ENCODE data around the gene TUBA3E. TPM values are rescaled to one million over a fixed set of nuclear protein-coding genes. Genes with fewer than 3 reads are reported as not detected.
"Not testable (repeated sequence)": the region's sequence is repeated elsewhere in the genome, so short reads cannot be mapped to it uniquely, and the experiment has no call there.

The TUBA3E gene
- total RNA-seq, 1 experiment from 2014 or later: not detected

- DNase-seq (ENCODE audit: low read depth): not testable (repeated sequence)
These were observed 35.8 kb downstream of the TUBA3E start for GRCh38 chr2:130162486-130162885.

DNA sequence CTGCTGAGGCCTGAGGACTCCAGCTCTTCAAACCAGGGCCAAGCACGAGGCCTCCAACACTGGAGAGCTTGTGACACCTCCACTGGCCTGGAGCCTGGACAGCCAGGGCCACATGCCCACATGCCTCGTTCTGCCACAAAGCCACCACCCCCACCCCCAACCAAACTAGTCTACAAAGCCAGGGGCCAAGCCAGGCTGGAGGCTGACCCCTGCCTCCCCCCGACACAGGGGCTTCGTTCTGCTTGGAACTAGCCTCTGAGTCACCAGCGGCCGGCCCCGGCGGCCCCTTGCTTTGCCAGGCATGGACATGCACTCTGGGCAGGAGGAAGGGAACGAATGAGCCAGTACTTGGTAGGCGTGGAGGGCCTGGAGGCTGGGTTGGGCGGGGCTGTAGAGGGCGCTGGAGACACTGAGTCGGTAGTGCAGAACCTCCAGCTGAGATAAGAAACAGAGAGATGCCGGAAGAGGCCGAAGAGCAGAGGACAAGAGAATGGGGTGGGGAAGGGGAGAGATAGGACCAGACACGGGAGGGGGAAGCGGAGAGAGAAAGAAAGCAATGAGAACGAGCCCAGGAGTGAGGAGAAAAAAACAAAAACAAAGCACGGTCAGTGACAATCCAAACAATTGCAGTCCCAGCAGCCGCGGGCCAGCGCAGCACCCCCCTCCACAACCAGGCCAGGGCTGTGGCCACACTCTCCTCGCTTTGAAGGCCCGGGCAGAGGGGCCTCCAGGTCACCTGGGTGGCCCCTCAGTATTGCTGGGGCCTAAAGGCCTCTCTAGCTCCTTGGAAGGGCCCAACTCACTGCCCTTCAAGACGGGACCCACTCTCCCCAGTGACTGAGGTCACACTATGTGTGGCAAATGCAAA lies 37.2 kb downstream of the TUBA3E start:
- not testable (repeated sequence) for DNase-seq (ENCODE audit: low read depth)

DNA sequence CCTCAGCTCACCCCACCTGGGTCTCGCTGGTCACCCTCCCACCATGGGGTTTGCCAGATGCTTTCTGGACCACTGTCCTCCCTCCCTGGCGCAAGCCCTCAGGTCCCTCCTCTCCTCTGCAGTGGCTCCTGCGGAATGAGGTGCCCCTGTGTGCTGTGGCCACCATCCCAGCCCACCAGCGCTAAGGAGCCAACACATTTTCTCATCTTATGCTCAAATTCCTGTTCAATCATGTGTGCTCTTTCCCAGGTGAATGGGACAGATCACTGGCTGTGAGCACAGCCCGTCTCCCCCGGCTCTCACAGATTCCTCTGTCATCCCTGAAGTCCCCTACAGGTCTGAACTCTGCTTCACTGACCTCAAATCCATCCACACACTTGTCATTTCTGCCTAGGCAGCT lies 38.1 kb downstream of the TUBA3E start:
- DNase-seq (ENCODE audit: low read depth): no peak

DNA sequence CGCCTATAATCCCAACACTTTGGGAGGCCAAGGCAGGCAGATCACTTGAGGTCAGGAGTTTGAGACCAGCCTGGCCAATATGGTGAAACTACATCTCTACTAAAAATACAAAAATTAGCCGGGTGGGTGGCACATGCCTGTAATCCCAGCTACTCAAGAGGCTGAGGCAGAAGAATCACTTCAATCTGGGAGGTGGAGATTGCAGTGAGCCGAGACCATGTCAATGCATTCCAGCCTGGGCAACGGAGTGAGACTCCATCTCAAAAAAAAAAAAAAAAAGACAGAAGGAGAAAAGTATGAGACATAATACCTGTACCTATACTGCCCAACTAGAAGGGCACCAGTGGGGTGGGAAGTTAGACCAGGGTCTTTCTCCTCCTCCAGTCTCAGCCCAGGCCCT lies 38.9 kb downstream of the TUBA3E start:
- not testable (repeated sequence) for DNase-seq (ENCODE audit: low read depth)

- DNase-seq (ENCODE audit: low read depth): no peak
These were observed 39.6 kb downstream of the TUBA3E start for GRCh38 chr2:130158631-130159030.

DNA sequence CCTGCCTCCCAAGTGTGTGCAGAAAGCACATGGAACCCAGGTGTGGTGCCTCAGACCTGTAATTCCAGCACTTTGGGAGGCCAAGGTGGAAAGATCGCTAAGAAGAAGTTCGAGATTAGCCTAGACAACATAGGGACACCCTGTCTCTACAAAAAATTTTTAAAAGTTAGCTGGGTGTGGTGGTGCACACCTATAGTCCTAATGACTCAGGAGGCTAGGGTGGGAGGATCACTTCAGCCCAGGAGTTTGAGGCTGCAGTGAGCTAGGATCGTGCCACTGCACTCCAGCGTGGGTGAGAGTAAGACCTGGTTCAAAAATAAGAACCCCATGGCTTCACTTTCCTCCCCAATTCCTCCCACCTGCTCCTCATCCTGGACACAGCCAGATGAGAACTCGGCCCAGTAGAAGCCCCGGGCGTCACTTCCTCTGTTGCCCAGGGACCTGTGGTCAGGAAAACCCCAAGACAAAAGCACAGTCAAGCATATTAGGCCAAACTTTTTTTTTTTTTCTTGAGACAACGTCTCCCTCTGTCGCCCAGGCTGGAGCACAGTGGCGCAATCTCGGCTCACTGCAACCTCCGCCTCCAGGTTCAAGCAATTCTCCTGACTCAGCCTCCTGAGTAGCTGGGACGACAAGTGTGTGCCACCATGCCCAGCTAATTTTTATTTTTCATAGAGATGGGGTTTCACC lies 40.3 kb downstream of the TUBA3E start:
- DNase-seq (ENCODE audit: low read depth): not testable (repeated sequence)

GRCh38 chr2:130157354-130157753 lies 40.9 kb downstream of the TUBA3E start:
- peak; percentile 1 for DNase-seq (ENCODE audit: low read depth)

DNA sequence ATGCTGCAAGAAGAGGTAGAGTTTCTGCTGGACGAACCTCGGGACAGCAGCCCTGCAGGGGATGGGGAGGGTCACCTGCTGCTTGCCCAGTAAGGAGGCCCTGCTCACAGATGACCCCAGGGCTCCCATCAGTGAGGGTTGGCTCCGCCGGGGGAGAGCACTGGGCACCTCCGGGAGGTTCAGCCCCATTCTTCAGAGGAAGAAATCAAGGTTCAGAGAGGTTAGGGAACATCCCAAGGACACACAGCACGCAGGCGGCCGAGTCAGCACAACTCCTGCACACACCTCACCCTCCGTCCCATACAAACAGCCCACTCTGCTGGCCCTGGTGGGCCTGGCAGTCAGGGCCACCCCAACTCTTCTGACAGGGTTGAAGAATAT lies 41.6 kb downstream of the TUBA3E start:
- no peak for DNase-seq (ENCODE audit: low read depth)

DNA sequence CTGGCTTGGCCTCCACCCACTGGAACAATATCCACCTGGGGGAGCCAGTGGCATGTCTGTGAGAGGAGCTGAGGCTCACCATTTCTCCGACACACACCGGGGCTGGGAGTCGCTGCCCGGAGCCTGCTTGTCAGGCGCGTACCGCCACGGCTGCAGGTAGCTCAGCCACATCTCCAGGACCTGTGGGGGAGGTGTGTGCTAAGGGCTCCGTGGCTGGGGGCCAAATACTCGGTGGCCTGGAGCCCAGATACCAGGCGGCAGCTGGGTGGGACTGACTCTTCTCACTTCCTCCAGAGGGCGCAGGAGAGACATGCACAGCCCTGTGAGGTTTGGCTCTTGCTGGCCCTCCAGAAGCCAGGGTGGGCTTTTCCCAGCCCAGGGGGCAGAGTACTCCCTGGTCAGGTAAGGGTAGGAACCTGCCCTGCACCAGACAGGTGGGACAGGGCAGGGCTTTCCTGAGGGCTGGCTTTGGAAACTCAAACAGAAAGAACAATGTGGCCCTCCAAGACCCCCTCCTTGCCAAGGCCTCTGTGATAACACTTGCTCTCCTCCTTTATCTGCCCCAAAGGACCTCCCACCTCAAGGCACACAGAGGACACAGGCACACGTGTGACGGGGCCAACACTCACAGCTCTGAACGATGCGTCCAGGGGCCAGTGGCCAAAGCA lies 42.1 kb downstream of the TUBA3E start:
- DNase-seq (ENCODE audit: low read depth): peak; percentile 34

DNA sequence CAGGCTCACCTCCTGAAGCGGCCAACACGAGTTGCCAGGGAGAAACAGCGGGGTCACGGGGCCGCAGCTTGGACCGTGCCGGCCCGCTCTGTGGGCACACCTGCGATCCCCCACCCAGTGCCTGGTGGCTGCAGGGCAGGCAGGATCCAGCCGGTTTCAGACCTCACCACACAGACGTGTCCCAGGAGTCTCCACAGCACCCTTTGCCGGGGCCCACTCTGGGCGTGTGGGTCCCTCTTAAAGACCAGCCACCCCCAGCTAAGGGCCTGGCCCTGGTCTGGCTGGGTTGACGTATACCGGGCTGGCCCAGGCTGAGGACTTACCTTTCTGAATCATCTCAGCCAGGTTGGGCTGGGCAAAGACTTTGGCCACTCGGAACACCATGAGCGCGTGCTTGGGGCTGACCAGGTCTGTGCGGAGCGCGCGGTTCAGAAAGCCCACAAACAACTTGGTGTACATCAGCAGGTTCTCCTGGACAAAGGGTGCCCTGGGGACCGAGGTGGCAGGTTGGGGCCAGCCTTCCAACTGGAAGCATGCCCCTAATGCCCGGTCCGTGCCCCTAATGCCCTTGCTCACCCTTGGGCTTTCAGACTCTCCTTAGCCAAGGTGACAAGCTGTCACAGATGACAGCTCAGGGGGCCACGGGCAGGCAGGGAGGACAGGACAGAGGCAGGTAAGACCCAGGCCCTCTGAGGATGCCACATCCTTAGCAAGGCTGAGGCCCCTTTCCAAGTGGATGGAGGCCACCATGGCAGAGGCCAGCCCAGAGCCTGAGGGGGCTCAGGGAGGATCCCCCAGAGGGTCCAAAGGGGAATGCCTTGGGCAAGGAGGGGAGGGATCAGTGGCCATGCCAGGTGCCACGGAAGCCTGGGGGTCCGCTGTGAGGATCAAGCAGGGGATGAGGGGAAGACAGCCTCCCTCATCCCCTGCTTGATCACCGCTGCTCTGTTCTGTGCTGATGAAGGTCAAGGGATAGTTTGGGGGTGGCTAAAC lies 43.2 kb downstream of the TUBA3E start:
- DNase-seq (ENCODE audit: low read depth): no peak

DNA sequence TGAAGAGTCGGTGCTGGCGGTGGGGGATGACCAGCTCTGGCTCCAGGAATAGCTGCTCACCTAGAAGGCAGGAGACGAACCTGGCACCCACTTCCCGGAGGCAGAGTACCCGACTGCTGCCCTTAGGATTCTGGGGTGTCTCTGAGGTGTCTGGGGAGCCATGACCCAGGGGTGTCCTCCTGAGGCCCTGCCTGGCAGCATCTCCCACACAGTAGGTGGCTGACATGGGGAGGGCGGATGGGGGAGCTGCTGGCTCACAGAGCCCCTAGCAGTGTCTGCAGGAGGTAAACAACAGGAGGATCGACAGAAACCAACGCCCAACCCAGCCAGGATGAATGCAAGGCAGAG lies 43.8 kb downstream of the TUBA3E start:
- not testable (repeated sequence) for DNase-seq (ENCODE audit: low read depth)

GRCh38 chr2:130153721-130154422 lies 44.4 kb downstream of the TUBA3E start:
- DNase-seq (ENCODE audit: low read depth): not testable (repeated sequence)

- no peak for DNase-seq (ENCODE audit: low read depth)
These were observed 45.2 kb downstream of the TUBA3E start for GRCh38 chr2:130152816-130153595.

GRCh38 chr2:130152136-130152815 lies 46.0 kb downstream of the TUBA3E start:
- not testable (repeated sequence) for DNase-seq (ENCODE audit: low read depth)

GRCh38 chr2:130151145-130151512 lies 47.1 kb downstream of the TUBA3E start:
- not testable (repeated sequence) for DNase-seq (ENCODE audit: low read depth)

GRCh38 chr2:130150181-130151144 lies 47.8 kb downstream of the TUBA3E start:
- no peak for DNase-seq (ENCODE audit: low read depth)

GRCh38 chr2:130148515-130148914 lies 49.7 kb downstream of the TUBA3E start:
- not testable (repeated sequence) for DNase-seq (ENCODE audit: low read depth)

DNA sequence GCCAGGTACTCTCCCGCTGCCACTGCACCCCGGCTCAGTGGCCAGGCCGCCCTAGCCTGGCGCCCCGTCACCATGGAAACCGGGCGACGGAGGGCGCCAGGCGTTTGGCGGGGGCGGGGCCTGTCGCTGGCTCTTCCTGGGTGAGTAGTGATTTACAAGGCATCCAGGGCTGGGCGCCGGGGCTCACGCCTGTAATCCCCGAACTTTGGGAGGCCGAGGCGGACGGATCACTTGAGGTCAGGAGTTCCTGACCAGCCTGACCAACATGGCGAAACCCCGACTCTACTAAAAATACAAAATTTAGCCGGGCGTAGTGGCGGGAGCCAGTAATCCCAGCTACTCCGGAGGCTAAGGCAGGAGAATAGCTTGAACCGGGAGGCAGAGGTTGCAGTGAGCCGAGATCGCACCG lies 53.2 kb downstream of the TUBA3E start, which contains the start of gene CCDC74B:
TSS of gene CCDC74B (minus strand) at position 107 of the 409 bp plus-strand sequence. CDS start 116 bp downstream, outside the sequence.
- peak; percentile 60 for DNase-seq (ENCODE audit: low read depth)

Measured in M059J (cell line).